NB4 (cell line): ENCODE data around the gene TMUB1.
A peak's percentile ranks its signal among the peaks of the same experiment; 100 is the strongest.

Source experiments
- DNase-seq: peaks from one replicate; pipeline ENCODE4 v3.0.0; 2010; ENCODE audit warnings: low read depth
- H3K4me3 ChIP-seq: one replicate; pipeline ENCODE4 v1.5.1; 2011; ENCODE audit warnings: mild to moderate bottlenecking, low read depth, low read length, moderate library complexity
- CTCF ChIP-seq: IDR thresholded peaks from one replicate; pipeline ENCODE4 v1.5.1; 2012; ENCODE audit warnings: low read depth, low read length
- MAX ChIP-seq: IDR thresholded peaks from 2 replicates; pipeline ENCODE4 v1.6.1; 2011; ENCODE audit warnings: low read depth, low read length
- MYC ChIP-seq: IDR thresholded peaks from 2 replicates; pipeline ENCODE4 v1.6.1; 2011; ENCODE audit warnings: low read depth, low read length
- POLR2A ChIP-seq: IDR thresholded peaks from 2 replicates; pipeline ENCODE4 v1.6.1; 2011; ENCODE audit warnings: mild to moderate bottlenecking; ENCODE audit not compliant: insufficient read length; ENCODE audit errors: extremely low read depth

TMUB1 gene

GRCh38 chr7:151062399-151063211, 20.7 kb downstream of the TMUB1 start:
- H3K4me3 ChIP-seq = no peak overlapping the region
- no peak for TF ChIP-seq POLR2A
- no peak for TF ChIP-seq MYC
- no peak for TF ChIP-seq CTCF
- TF ChIP-seq MAX = no peak
- DNase-seq = no peak

- TF ChIP-seq MYC (no peak), MAX (no peak), CTCF (no peak), POLR2A (no peak)
Observed at GRCh38 chr7:151062111-151062398, 21.2 kb downstream of the TMUB1 start.

GRCh38 chr7:151061213-151062110, 21.8 kb downstream of the TMUB1 start:
- no peak for TF ChIP-seq MAX
- no peak for TF ChIP-seq MYC
- no peak for TF ChIP-seq POLR2A
- TF ChIP-seq CTCF = no peak
- peak overlapping the region; percentile 69 for H3K4me3 ChIP-seq
- peak; percentile 79 for DNase-seq

More at GRCh38 chr7:151062111-151062398, 21.2 kb downstream of the TMUB1 start:
- no peak overlapping the region for H3K4me3 ChIP-seq
- no peak for DNase-seq

- TF ChIP-seq CTCF (no peak), POLR2A (no peak), MAX (no peak), MYC (no peak)
- peak overlapping the region; percentile 69 for H3K4me3 ChIP-seq
- peak; percentile 71 for DNase-seq
Observed at GRCh38 chr7:151060416-151061212, 22.7 kb downstream of the TMUB1 start.

GRCh38 chr7:151060113-151060415, 23.2 kb downstream of the TMUB1 start:
- H3K4me3 ChIP-seq = peak overlapping the region; percentile 69
- no peak for DNase-seq
- TF ChIP-seq POLR2A = no peak
- TF ChIP-seq CTCF = no peak
- no peak for TF ChIP-seq MAX
- no peak for TF ChIP-seq MYC
